SK-N-SH treated with all-trans-retinoic acid at 6 μM for 48 hours (cell line): ENCODE data around the gene KLK14.

ENCODE experiments used
- ATAC-seq: fragments of 200-7000 bp; cut with Tn5 transposase; 3 replicates; pipeline ENCODE4 v1.9.1; 2020; ENCODE audit warnings: mild to moderate bottlenecking, moderate library complexity
- ARNTL ChIP-seq: fragments of 450-650 bp; formaldehyde crosslinking; IDR thresholded peaks from 2 replicates; pipeline ENCODE4 v1.5.0; 2020; ENCODE audit warnings: low read depth, mild to moderate bottlenecking, moderate library complexity, borderline replicate concordance
- CSDC2 ChIP-seq: fragments of 250-450 bp; sonication (Bioruptor Pico); IDR thresholded peaks from 2 replicates; pipeline ENCODE4 v1.5.0; 2020; ENCODE audit warnings: mild to moderate bottlenecking, moderate library complexity
- GLIS3 ChIP-seq: fragments of 250-450 bp; sonication (Bioruptor Pico); IDR thresholded peaks from 2 replicates; pipeline ENCODE4 v1.5.0; 2020; ENCODE audit warnings: mild to moderate bottlenecking, moderate library complexity
- OSR1 ChIP-seq: fragments of 250-450 bp; sonication (Bioruptor Pico); IDR thresholded peaks from 2 replicates; pipeline ENCODE4 v1.8.0; 2022; ENCODE audit warnings: moderate library complexity, mild to moderate bottlenecking, inconsistent platforms
- PPARA ChIP-seq: fragments of 250-450 bp; sonication (Bioruptor Pico); IDR thresholded peaks from 2 replicates; pipeline ENCODE4 v1.5.0; 2020; ENCODE audit warnings: mild to moderate bottlenecking, borderline replicate concordance
- RARB ChIP-seq: fragments of 250-450 bp; sonication (Bioruptor Pico); IDR thresholded peaks from 2 replicates; pipeline ENCODE4 v1.8.0; 2021; ENCODE audit warnings: mild to moderate bottlenecking, moderate library complexity
- SNAI2 ChIP-seq: fragments of 250-450 bp; sonication (Bioruptor Pico); IDR thresholded peaks from 2 replicates; pipeline ENCODE4 v1.5.0; 2020; ENCODE audit warnings: mild to moderate bottlenecking, moderate library complexity
- TCF4 ChIP-seq: fragments of 250-450 bp; sonication (Bioruptor Pico); IDR thresholded peaks from 2 replicates; pipeline ENCODE4 v1.8.0; 2021; ENCODE audit warnings: mild to moderate bottlenecking, moderate library complexity, borderline replicate concordance
- TOX ChIP-seq: fragments of 250-450 bp; sonication (Bioruptor Pico); IDR thresholded peaks from 2 replicates; pipeline ENCODE4 v1.8.0; 2021; ENCODE audit warnings: mild to moderate bottlenecking, moderate library complexity, borderline replicate concordance
- ZFP3 ChIP-seq: fragments of 250-450 bp; sonication (Bioruptor Pico); IDR thresholded peaks from 2 replicates; pipeline ENCODE4 v1.5.0; 2020; ENCODE audit warnings: mild to moderate bottlenecking, moderate library complexity
- ZFP30 ChIP-seq: fragments of 450-650 bp; formaldehyde crosslinking; IDR thresholded peaks from 2 replicates; pipeline ENCODE4 v1.5.0; 2022; ENCODE audit warnings: mild to moderate bottlenecking, moderate library complexity
- ZNF565 ChIP-seq: fragments of 450-650 bp; formaldehyde crosslinking; conservative IDR thresholded peaks from 2 replicates; pipeline ENCODE4 v1.5.0; 2020; ENCODE audit warnings: low read depth, mild to moderate bottlenecking, moderate library complexity
- ZNF70 ChIP-seq: fragments of 450-650 bp; formaldehyde crosslinking; IDR thresholded peaks from 2 replicates; pipeline ENCODE4 v1.5.0; 2020; ENCODE audit warnings: mild to moderate bottlenecking, moderate library complexity
- ZNF8 ChIP-seq: fragments of 450-650 bp; formaldehyde crosslinking; IDR thresholded peaks from 2 replicates; pipeline ENCODE4 v1.5.0; 2020; ENCODE audit warnings: mild to moderate bottlenecking, moderate library complexity
- TF ChIP-seq, protein P1 (sequence below): fragments of 250-450 bp; sonication (Bioruptor Pico); IDR thresholded peaks from 2 replicates; pipeline ENCODE4 v1.5.0; 2020; ENCODE audit warnings: mild to moderate bottlenecking, moderate library complexity
- TF ChIP-seq, protein P2 (sequence below): fragments of 250-450 bp; sonication (Bioruptor Pico); IDR thresholded peaks from 2 replicates; pipeline ENCODE4 v1.8.0; 2020; ENCODE audit warnings: mild to moderate bottlenecking, moderate library complexity, borderline replicate concordance
- TF ChIP-seq, protein P3 (sequence below): fragments of 250-450 bp; sonication (Bioruptor Pico); IDR thresholded peaks from 2 replicates; pipeline ENCODE4 v1.5.1; 2020; ENCODE audit warnings: low read depth, mild to moderate bottlenecking, moderate library complexity
- TF ChIP-seq, protein P4 (sequence below): fragments of 250-450 bp; sonication (Bioruptor Pico); IDR thresholded peaks from 2 replicates; pipeline ENCODE4 v1.8.0; 2021; ENCODE audit warnings: low read depth, mild to moderate bottlenecking, moderate library complexity, borderline replicate concordance
- TF ChIP-seq, protein P5 (sequence below): fragments of 250-450 bp; sonication (Bioruptor Pico); IDR thresholded peaks from 2 replicates; pipeline ENCODE4 v1.5.1; 2021; ENCODE audit warnings: mild to moderate bottlenecking, moderate library complexity

Gene KLK14

DNA sequence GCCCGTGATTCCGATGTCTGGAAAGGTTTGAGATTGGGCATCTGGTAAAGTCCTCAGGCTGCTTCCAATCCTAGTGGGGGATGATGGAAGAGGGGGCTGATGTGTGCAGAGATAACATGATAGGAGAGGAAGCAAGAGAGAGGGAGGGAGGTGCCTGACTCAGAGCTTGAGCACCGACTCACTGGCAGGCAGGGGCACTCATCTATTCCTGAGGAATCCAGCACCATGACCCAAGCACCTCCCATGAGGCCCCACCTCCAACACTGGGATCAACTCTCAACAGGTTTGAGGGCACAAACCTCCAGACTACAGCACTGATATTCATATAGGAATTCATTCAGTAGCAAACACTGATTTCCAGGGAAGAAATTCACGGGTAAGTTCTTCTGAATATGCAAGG is 36.4 kb upstream of the KLK14 start:
- TF ChIP-seq ZFP3: no peak
- no peak for TF ChIP-seq CSDC2 (CRISPR knock-in tag)
- TF ChIP-seq, all 23 proteins: peak for 0
- no peak for ATAC-seq

DNA sequence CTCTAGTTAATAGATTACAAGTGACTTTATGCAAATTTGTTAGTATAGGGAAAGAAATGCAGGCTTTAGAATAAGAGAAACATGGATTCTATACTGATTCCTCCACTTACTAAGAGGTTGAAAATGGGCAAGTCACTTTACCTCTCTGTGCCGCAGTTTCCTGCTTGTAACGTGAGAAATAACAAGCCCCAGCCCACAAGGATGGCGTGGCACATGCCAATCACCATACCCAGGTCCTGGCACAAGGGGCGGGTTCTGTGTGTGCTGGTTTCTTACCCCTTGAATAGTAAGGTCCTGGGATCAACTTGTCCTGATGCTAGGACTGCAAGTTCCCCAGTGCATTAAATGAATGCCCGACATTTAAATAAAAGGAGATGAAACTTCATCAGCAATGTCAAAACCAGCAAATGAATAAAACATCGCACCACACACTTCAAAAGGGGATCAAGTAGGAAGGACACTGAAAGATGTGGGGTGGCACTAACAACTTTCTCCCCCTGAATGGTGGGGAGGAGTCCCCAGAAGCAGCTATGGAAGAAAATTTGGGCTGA is 34.1 kb upstream of the KLK14 start:
- TF ChIP-seq, protein P1, sequence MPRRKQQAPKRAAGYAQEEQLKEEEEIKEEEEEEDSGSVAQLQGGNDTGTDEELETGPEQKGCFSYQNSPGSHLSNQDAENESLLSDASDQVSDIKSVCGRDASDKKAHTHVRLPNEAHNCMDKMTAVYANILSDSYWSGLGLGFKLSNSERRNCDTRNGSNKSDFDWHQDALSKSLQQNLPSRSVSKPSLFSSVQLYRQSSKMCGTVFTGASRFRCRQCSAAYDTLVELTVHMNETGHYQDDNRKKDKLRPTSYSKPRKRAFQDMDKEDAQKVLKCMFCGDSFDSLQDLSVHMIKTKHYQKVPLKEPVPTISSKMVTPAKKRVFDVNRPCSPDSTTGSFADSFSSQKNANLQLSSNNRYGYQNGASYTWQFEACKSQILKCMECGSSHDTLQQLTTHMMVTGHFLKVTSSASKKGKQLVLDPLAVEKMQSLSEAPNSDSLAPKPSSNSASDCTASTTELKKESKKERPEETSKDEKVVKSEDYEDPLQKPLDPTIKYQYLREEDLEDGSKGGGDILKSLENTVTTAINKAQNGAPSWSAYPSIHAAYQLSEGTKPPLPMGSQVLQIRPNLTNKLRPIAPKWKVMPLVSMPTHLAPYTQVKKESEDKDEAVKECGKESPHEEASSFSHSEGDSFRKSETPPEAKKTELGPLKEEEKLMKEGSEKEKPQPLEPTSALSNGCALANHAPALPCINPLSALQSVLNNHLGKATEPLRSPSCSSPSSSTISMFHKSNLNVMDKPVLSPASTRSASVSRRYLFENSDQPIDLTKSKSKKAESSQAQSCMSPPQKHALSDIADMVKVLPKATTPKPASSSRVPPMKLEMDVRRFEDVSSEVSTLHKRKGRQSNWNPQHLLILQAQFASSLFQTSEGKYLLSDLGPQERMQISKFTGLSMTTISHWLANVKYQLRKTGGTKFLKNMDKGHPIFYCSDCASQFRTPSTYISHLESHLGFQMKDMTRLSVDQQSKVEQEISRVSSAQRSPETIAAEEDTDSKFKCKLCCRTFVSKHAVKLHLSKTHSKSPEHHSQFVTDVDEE (CRISPR knock-in tag): no peak
- TF ChIP-seq ZFP30: no peak
- no peak for TF ChIP-seq SNAI2 (CRISPR knock-in tag)
- TF ChIP-seq CSDC2 (CRISPR knock-in tag): no peak
- no peak for TF ChIP-seq TCF4 (CRISPR knock-in tag)
- no peak for ATAC-seq

DNA sequence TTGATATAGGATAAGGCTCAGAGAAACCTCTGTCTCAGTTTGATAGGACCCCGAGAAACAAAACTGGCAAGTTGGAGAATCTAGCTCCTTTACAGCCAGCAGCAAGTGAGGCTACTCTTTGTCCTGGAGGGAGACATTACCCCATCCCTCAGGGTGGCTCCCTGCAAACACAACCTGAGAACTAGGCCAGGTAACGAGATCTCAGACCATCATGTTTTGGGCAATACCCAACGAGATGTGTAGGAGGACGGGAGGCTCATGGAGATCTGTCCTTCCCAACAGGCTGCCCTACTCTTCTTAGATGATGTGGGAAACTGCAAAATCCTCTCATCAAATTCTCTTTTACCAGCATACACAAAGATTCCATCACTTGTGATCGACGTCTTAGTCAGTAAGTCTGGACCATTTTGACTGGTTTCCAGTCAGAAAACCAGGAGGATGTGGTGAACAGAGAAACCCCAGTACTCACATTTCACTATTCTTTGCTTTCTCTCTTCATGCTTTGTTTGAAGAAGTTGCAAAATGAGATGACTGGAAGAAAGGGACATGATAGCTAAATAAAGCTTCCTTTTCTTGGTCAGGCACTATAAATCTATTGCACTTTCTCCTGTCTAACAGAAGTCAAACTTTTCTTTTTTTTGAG is 31.5 kb upstream of the KLK14 start:
- no peak for TF ChIP-seq RARB (CRISPR knock-in tag)
- no peak for TF ChIP-seq PPARA (CRISPR knock-in tag)
- TF ChIP-seq, protein P2, sequence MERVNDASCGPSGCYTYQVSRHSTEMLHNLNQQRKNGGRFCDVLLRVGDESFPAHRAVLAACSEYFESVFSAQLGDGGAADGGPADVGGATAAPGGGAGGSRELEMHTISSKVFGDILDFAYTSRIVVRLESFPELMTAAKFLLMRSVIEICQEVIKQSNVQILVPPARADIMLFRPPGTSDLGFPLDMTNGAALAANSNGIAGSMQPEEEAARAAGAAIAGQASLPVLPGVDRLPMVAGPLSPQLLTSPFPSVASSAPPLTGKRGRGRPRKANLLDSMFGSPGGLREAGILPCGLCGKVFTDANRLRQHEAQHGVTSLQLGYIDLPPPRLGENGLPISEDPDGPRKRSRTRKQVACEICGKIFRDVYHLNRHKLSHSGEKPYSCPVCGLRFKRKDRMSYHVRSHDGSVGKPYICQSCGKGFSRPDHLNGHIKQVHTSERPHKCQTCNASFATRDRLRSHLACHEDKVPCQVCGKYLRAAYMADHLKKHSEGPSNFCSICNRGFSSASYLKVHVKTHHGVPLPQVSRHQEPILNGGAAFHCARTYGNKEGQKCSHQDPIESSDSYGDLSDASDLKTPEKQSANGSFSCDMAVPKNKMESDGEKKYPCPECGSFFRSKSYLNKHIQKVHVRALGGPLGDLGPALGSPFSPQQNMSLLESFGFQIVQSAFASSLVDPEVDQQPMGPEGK (CRISPR knock-in tag): no peak
- TF ChIP-seq CSDC2 (CRISPR knock-in tag): no peak
- TF ChIP-seq SNAI2 (CRISPR knock-in tag): no peak
- TF ChIP-seq, protein P3, sequence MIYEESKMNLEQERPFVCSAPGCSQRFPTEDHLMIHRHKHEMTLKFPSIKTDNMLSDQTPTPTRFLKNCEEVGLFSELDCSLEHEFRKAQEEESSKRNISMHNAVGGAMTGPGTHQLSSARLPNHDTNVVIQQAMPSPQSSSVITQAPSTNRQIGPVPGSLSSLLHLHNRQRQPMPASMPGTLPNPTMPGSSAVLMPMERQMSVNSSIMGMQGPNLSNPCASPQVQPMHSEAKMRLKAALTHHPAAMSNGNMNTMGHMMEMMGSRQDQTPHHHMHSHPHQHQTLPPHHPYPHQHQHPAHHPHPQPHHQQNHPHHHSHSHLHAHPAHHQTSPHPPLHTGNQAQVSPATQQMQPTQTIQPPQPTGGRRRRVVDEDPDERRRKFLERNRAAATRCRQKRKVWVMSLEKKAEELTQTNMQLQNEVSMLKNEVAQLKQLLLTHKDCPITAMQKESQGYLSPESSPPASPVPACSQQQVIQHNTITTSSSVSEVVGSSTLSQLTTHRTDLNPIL (CRISPR knock-in tag): no peak
- ATAC-seq: no peak

DNA sequence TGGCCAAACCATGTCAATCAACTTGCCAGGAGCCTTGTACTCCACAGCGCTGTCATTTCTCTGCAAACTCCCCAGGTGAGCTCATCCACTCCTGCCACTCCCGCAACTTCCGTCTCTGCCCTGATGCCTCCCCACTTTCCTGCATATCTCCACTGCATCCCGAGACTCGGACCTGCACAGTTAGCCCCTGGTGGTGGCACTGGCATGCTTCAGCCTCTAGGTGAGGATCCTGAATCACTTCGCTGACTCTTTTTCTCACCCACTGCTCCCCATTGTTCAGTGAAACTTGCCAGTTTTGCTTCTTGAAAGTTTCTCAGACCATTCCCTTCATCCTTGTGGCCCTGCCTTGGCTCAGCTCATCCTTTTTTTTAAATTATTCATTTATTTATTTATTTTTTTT is 28.9 kb upstream of the KLK14 start:
- no peak for TF ChIP-seq RARB (CRISPR knock-in tag)
- TF ChIP-seq ZNF565 (CRISPR knock-in tag): no peak
- ATAC-seq: no peak

DNA sequence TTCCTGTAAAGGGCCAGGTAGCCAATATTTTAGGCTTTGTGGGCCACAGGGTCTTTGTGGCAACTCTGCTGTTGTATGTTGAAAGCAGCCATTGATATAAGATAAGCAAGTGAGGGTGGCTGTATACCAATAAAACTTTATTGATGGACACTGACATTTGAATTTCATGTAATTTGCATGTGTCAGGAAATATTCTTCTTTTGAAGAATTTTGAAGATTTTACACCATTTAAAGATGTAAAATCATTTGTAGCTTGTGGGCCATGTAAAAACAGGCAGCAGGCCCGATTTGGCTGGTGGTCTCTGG is 27.9 kb upstream of the KLK14 start:
- no peak for ATAC-seq
- TF ChIP-seq, protein P4, sequence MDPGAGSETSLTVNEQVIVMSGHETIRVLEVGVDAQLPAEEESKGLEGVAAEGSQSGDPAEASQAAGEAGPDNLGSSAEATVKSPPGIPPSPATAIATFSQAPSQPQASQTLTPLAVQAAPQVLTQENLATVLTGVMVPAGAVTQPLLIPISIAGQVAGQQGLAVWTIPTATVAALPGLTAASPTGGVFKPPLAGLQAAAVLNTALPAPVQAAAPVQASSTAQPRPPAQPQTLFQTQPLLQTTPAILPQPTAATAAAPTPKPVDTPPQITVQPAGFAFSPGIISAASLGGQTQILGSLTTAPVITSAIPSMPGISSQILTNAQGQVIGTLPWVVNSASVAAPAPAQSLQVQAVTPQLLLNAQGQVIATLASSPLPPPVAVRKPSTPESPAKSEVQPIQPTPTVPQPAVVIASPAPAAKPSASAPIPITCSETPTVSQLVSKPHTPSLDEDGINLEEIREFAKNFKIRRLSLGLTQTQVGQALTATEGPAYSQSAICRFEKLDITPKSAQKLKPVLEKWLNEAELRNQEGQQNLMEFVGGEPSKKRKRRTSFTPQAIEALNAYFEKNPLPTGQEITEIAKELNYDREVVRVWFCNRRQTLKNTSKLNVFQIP (CRISPR knock-in tag): no peak
- TF ChIP-seq TOX (no peak), ZNF70 (CRISPR knock-in tag) (no peak), ZFP30 (no peak), RARB (CRISPR knock-in tag) (no peak), ZNF8 (no peak), TCF4 (CRISPR knock-in tag) (no peak), OSR1 (no peak), CSDC2 (CRISPR knock-in tag) (no peak), ARNTL (CRISPR knock-in tag) (no peak), GLIS3 (no peak), PPARA (CRISPR knock-in tag) (no peak)
- TF ChIP-seq, protein P1 (CRISPR knock-in tag): no peak
- TF ChIP-seq, protein P3 (CRISPR knock-in tag): no peak
- TF ChIP-seq, protein P5, sequence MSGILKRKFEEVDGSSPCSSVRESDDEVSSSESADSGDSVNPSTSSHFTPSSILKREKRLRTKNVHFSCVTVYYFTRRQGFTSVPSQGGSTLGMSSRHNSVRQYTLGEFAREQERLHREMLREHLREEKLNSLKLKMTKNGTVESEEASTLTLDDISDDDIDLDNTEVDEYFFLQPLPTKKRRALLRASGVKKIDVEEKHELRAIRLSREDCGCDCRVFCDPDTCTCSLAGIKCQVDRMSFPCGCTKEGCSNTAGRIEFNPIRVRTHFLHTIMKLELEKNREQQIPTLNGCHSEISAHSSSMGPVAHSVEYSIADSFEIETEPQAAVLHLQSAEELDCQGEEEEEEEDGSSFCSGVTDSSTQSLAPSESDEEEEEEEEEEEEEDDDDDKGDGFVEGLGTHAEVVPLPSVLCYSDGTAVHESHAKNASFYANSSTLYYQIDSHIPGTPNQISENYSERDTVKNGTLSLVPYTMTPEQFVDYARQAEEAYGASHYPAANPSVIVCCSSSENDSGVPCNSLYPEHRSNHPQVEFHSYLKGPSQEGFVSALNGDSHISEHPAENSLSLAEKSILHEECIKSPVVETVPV (CRISPR knock-in tag): no peak
